Urinary bladder (tissue), 4 donors: ENCODE data around the gene ZDHHC11. TPM values are rescaled to one million over a fixed set of nuclear protein-coding genes. Genes with fewer than 3 reads are reported as not detected.

Source experiments
- DNase-seq: peaks from one replicate; pipeline ENCODE4 v3.0.0-alpha.2; 2015; ENCODE audit errors: extremely low spot score
- H3K27ac ChIP-seq: one replicate; pipeline ENCODE4 v1.5.1; 2013; ENCODE audit warnings: low read depth, mild to moderate bottlenecking, moderate library complexity
- H3K36me3 ChIP-seq: one replicate; pipeline ENCODE4 v1.6.1; 2013; ENCODE audit warnings: mild to moderate bottlenecking, moderate library complexity; ENCODE audit not compliant: insufficient read depth
- H3K4me1 ChIP-seq: one replicate; pipeline ENCODE4 v1.6.1; 2013; ENCODE audit warnings: mild to moderate bottlenecking, moderate library complexity; ENCODE audit not compliant: insufficient read depth
- H3K4me3 ChIP-seq: one replicate; pipeline ENCODE4 v1.5.1; 2013; ENCODE audit warnings: low read depth, low read length
- WGBS: extraction: QIAGEN DNeasy Blood & Tissue Kit; methylation state at CpG from one replicate; pipeline ENCODE4 v1.1.7; 2013; 5-methylcytosine and 5-hydroxymethylcytosine counted together
- polyA plus RNA-seq: library from polyadenylated mRNA; stranded (reverse); fragments of 200-250 nt; gene quantifications from one replicate; pipeline ENCODE4 v1.2.3, GENCODE V29; 2013
- total RNA-seq: library from RNA; depleted of rRNA; stranded (reverse); fragments of >200 nt; gene quantifications from one replicate; pipeline ENCODE4 v1.2.3, GENCODE V29; 2014
- donor health status: healthy with polysubstance abuse.
- donor health status: healthy.

Gene ZDHHC11, protein sequence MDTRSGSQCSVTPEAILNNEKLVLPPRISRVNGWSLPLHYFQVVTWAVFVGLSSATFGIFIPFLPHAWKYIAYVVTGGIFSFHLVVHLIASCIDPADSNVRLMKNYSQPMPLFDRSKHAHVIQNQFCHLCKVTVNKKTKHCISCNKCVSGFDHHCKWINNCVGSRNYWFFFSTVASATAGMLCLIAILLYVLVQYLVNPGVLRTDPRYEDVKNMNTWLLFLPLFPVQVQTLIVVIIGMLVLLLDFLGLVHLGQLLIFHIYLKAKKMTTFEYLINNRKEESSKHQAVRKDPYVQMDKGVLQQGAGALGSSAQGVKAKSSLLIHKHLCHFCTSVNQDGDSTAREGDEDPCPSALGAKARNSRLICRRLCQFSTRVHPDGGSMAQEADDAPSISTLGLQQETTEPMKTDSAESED
- total RNA-seq (9.3 TPM), polyA plus RNA-seq (5.9 TPM)

DNA sequence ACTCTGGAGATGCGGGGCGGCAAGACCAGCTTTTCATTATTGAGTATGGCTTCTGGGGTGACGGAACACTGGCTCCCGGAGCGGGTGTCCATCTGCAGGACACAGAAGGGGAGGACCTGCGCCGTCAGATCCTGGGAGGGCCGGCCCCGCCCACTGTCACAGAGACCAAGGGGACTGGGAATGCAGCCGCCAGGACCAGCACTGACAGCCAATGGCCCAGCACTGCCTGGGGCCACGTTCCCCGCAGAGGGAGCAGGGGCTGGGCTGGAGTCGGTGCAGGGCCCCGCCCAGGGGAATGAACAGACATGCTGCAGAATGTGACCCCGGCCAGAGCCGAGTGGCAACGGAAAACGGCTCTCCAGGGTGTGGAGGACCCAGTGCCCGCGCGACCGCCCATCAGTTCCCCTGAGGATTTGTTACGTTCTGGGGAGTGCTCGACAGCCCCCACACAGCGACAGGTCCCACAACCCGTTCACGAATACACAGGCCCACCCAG, at the start of gene ZDHHC11:
TSS of gene ZDHHC11 (minus strand) at position 476 of the 496 bp plus-strand sequence. CDS start at position 92, 384 bp downstream.
- Histone ChIP-seq H3K27ac (no peak within 1 kb of the TSS), H3K36me3 (no peaks in the 10 kb centered on the region), H3K4me3 (no peak within 1 kb of the TSS), H3K4me1 (no peaks in the 10 kb centered on the region)
- 63% methylated on average over 27 of the region's 27 CpGs for WGBS
- no peak for DNase-seq

DNA sequence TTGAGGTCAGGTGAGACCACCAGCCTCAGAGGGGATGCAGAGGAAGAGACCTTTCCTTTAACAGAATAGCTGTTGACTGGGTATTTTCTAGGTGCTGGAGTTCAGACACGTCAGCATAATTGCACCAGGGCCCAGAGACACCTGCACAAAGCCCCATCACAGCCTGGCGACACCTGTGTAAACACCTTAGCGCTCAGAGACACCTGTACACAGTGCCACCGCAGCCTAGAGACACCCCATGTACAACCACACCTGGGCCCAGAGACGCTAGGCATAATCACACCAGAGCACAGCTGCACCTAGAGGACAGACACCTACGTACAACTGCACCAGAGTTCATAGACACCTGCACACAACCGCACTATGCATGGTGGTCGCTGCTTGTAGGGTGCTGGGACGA, 42.9 kb upstream of the ZDHHC11 start:
- Histone ChIP-seq H3K4me3 (no peak overlapping the region), H3K27ac (no peak overlapping the region), H3K4me1 (no peaks in the 10 kb centered on the region), H3K36me3 (no peaks in the 10 kb centered on the region)
- no peak for DNase-seq
- 87% methylated on average over 9 of the region's 9 CpGs for WGBS

DNA sequence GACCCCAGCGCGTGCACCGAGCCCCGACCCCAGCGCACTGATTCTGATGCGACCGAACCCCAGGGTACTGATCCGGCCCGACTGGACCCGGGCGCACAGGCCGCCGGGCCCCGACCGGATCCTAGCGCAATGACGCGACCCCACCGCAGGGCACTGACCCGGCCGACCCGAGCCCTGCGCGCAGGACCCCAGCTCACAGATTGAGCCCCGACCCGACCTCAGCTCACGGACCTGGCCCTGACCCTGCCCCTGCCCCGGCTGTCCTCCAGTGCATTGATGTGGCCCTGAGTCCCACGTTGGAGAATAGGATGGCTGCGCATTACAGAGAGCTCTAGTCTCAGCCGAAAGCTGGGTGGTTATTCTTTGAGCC, 42.3 kb upstream of the ZDHHC11 start:
- WGBS, result under 1% methylated on average over 31 of the region's 31 CpGs
- no peak for DNase-seq
- Histone ChIP-seq H3K4me3 (peak overlapping the region; percentile 85), H3K36me3 (no peaks in the 10 kb centered on the region), H3K4me1 (no peaks in the 10 kb centered on the region), H3K27ac (no peak overlapping the region)

GRCh38 chr5:892394-893136, 41.8 kb upstream of the ZDHHC11 start, which contains the start of the genes BRD9 and TRIP13:
TSS of gene BRD9 (minus strand) at chr5:892801. CDS start at chr5:892657, 144 bp downstream.
TSS of gene TRIP13 (plus strand) at chr5:892884. CDS start at chr5:892999, 115 bp downstream.
- peak within 1 kb of the TSS; percentile 85 for H3K4me3 ChIP-seq
- H3K4me1 ChIP-seq, result no peaks in the 10 kb centered on the region
- under 1% methylated on average over 91 of the region's 91 CpGs for WGBS
- peak within 1 kb of the TSS; percentile 69 for H3K27ac ChIP-seq
- peak; percentile 21 for DNase-seq
- H3K36me3 ChIP-seq, result no peaks in the 10 kb centered on the region

DNA sequence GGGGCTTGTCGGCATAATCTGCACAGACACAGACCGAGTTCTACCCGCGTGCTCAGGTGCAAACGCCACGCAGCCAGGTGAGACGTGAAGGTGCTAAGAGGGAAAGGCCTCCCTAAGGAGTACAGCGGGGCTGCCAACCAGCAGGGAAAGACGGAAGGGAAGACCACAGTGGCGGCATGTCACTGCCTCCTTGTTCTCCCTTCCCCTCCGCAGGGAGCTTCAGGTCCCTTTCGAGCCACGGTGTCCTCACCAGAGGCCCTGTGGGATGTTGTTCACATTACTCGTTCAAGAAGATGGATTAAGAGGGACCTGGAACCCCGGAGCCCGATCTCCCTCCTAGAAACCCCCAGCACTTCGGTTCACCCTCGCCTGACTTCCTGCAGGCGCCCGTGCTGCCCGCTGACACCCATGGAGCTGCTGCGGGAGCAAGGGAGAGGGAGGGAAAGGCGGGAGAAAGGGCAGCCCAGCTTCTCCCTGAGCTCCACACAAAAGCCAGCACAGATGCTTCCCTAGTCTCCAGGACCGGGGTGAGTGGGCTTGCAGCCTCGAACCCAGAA, 41.1 kb upstream of the ZDHHC11 start:
- 12% methylated on average over 25 of the region's 25 CpGs for whole genome bisulfite sequencing
- H3K4me3 ChIP-seq, result peak overlapping the region; percentile 85
- no peak for DNase-seq
- peak overlapping the region; percentile 69 for H3K27ac ChIP-seq
- H3K36me3 ChIP-seq, result peaks cover 3% of the 10 kb centered on the region
- H3K4me1 ChIP-seq, result no peaks in the 10 kb centered on the region

DNA sequence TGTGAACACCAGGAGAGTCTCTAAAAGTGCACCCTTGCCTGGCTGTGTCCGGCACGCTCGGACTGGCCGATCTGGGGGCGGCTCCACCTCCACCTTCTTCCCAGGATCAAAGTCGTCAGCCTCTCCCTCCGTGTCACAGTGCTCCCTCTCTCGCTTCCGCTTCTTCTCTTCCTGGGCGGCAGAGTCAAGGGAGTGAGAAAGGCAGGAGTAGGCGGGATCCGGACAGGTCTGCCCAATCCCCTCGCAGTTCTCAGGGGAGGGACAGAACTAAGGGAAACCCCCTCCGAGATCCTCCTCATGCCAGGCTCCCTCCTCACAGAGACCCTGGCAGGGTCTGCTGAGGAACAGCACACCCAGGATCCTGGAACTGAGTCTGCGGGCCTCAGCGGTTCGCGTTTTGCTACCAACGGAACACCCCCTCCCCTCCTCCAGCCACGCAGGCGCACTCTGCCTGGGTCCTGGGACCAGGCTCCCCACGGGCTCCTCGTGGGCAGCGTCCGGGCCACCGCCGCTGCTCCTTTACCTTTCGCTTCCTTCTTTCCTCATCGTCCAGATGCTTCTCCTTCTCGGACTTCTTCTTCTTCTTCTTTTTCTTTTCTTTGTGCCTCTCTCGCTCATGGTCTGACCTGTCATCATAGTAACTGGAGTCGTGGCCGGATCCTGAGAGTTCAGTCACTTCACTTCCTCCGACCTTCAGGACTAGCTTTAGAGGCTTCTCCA, 40.5 kb upstream of the ZDHHC11 start:
- peaks cover 4% of the 10 kb centered on the region for H3K36me3 ChIP-seq
- H3K27ac ChIP-seq, result no peak overlapping the region
- H3K4me3 ChIP-seq, result peak overlapping the region; percentile 85
- DNase-seq, result no peak
- no peaks in the 10 kb centered on the region for H3K4me1 ChIP-seq
- WGBS, result 80% methylated on average over 34 of the region's 34 CpGs

DNA sequence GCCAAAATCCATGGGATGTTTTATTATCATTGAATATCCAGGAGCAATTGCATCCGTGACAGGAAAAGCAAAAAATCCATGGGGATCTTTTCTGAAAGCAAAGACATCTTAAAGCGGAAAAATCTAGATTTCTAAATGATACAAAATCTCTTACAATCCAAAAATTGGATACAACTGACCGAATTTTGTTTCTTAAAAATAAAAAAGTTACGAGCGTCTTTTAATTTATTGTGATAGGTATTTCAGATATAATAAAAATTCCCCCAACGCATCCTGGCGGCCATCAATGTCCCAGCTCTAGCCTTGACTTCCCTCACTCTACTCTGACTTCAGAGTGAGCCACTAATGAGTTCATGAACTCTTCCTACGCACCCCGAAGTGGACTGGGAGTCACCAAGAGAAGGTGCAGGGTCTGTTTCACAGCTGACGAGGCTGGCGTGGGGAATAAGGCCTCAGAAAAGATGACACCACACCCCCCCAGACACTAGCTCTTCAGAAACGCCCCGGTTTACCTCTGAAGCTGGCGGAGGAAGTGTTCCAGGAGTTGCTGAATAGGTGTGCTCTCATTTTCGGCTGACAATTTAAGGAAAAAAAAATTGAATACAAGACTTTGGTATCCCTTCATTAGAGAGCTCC, 38.4 kb upstream of the ZDHHC11 start:
- Histone ChIP-seq H3K4me3 (no peak overlapping the region), H3K27ac (no peak overlapping the region), H3K4me1 (no peaks in the 10 kb centered on the region), H3K36me3 (peaks cover 7% of the 10 kb centered on the region)
- no peak for DNase-seq
- 94% methylated on average over 15 of the region's 15 CpGs for WGBS

DNA sequence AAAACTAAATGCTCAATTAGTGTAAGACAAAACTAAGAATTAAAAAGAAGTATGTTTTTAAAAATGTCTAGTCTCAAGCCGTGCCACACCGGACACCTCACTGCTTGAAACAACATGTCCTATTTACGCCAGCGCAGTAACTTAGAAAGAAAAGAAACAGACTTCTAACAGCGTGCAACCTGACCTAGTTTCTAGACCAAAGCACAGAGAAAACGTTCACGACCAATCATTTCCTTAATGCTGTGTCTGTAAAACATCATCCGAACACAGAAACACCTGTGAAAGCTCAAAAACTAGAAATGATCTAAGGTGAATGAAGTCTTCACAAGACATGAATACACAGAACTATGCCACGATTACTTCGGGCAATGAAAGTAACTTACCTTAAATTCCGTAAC, 37.9 kb upstream of the ZDHHC11 start:
- WGBS, result 94% methylated on average over 11 of the region's 11 CpGs
- peaks cover 7% of the 10 kb centered on the region for H3K36me3 ChIP-seq
- no peak overlapping the region for H3K27ac ChIP-seq
- no peaks in the 10 kb centered on the region for H3K4me1 ChIP-seq
- no peak for DNase-seq
- H3K4me3 ChIP-seq, result no peak overlapping the region

GRCh38 chr5:887947-888637, 37.3 kb upstream of the ZDHHC11 start:
- no peak overlapping the region for H3K4me3 ChIP-seq
- peaks cover 7% of the 10 kb centered on the region for H3K36me3 ChIP-seq
- 88% methylated on average over 14 of the region's 14 CpGs for WGBS
- DNase-seq, result no peak
- H3K4me1 ChIP-seq, result no peaks in the 10 kb centered on the region
- H3K27ac ChIP-seq, result no peak overlapping the region

- no peak for DNase-seq
- H3K36me3 ChIP-seq, result peaks cover 7% of the 10 kb centered on the region
- no peak overlapping the region for H3K27ac ChIP-seq
- H3K4me3 ChIP-seq, result no peak overlapping the region
- WGBS, result 93% methylated on average over 26 of the region's 26 CpGs
- H3K4me1 ChIP-seq, result no peaks in the 10 kb centered on the region
These were observed 36.0 kb upstream of the ZDHHC11 start for GRCh38 chr5:886716-887325.

GRCh38 chr5:886036-886435, 35.2 kb upstream of the ZDHHC11 start:
- Histone ChIP-seq H3K36me3 (peaks cover 11% of the 10 kb centered on the region), H3K27ac (no peak overlapping the region), H3K4me1 (no peaks in the 10 kb centered on the region), H3K4me3 (no peak overlapping the region)
- DNase-seq, result no peak
- WGBS, result 93% methylated on average over 13 of the region's 13 CpGs

GRCh38 chr5:885529-885928, 34.7 kb upstream of the ZDHHC11 start:
- Histone ChIP-seq H3K36me3 (peaks cover 13% of the 10 kb centered on the region), H3K27ac (no peak overlapping the region), H3K4me3 (no peak overlapping the region), H3K4me1 (no peaks in the 10 kb centered on the region)
- WGBS, result 86% methylated on average over 13 of the region's 13 CpGs
- no peak for DNase-seq
